OCI-LY1 (cell line): ENCODE data around the gene MERTK.

Experiments used
- H2AFZ ChIP-seq: fragments of 200-600 bp; sonication (generic), shearing (Covaris generic); 2 replicates; pipeline ENCODE4 v1.6.0; 2014; ENCODE audit warnings: antibody characterized with exemption, mild to moderate bottlenecking, low read length
- H3F3A ChIP-seq: fragments of 200-600 bp; sonication (generic), shearing (Covaris generic); 2 replicates; pipeline ENCODE4 v1.6.0; 2014; ENCODE audit warnings: mild to moderate bottlenecking, antibody characterized with exemption, low read length, moderate library complexity; ENCODE audit not compliant: insufficient read depth
- H3K27ac ChIP-seq: fragments of 200-600 bp; sonication (generic); 2 replicates; pipeline ENCODE4 v1.5.1; 2014; ENCODE audit warnings: low read length, mixed run types, mild to moderate bottlenecking, low read depth; ENCODE audit not compliant: poor library complexity, severe bottlenecking
- H3K27me3 ChIP-seq: fragments of 200-600 bp; sonication (generic); 2 replicates; pipeline ENCODE4 v1.6.0; 2014; ENCODE audit warnings: antibody characterized with exemption, mild to moderate bottlenecking, low read length, moderate library complexity; ENCODE audit not compliant: insufficient read depth
- H3K36me3 ChIP-seq: fragments of 200-600 bp; sonication (generic); 2 replicates; pipeline ENCODE4 v1.6.1; 2014; ENCODE audit warnings: mild to moderate bottlenecking, antibody characterized with exemption, low read length, moderate library complexity, mixed read lengths; ENCODE audit not compliant: insufficient read depth
- H3K4me1 ChIP-seq: fragments of 200-600 bp; sonication (generic); 2 replicates; pipeline ENCODE4 v1.5.1; 2014; ENCODE audit warnings: mild to moderate bottlenecking, low read length, moderate library complexity; ENCODE audit not compliant: insufficient read depth, severe bottlenecking
- H3K4me2 ChIP-seq: fragments of 200-600 bp; sonication (generic), shearing (Covaris generic); 2 replicates; pipeline ENCODE4 v1.6.1; 2014; ENCODE audit warnings: low read length
- H3K4me3 ChIP-seq: fragments of 200-600 bp; sonication (generic); 2 replicates; pipeline ENCODE4 v1.5.1; 2014; ENCODE audit warnings: low read length, low read depth, mild to moderate bottlenecking, mixed read lengths; ENCODE audit not compliant: poor library complexity, severe bottlenecking
- H3K79me2 ChIP-seq: fragments of 200-600 bp; shearing (Covaris generic); 2 replicates; pipeline ENCODE4 v1.6.1; 2016; ENCODE audit warnings: mixed run types, low read length, mixed read lengths; ENCODE audit not compliant: insufficient read depth
- H3K9ac ChIP-seq: fragments of 200-600 bp; sonication (generic), shearing (Covaris generic); 2 replicates; pipeline ENCODE4 v1.6.1; 2014; ENCODE audit warnings: mild to moderate bottlenecking, low read length, mixed read lengths
- H3K9me2 ChIP-seq: fragments of 200-600 bp; sonication (generic), shearing (Covaris generic); 2 replicates; pipeline ENCODE4 v1.6.1; 2014; ENCODE audit warnings: low read depth, mild to moderate bottlenecking, low read length, mixed read lengths
- H3K9me3 ChIP-seq: fragments of 200-600 bp; shearing (Covaris generic); 2 replicates; pipeline ENCODE4 v1.6.1; 2014; ENCODE audit warnings: low read length, mixed read lengths
- H4K20me1 ChIP-seq: fragments of 200-600 bp; sonication (generic), shearing (Covaris generic); 2 replicates; pipeline ENCODE4 v1.6.0; 2016; ENCODE audit warnings: mild to moderate bottlenecking, low read length; ENCODE audit not compliant: insufficient read depth
- CTCF ChIP-seq: fragments of 200-600 bp; sonication (generic), shearing (Covaris generic); IDR thresholded peaks from 2 replicates; pipeline ENCODE4 v1.5.1; 2017; ENCODE audit warnings: mild to moderate bottlenecking, antibody characterized with exemption, low read length, moderate library complexity, mixed read lengths
- EZH2 ChIP-seq: fragments of 200-600 bp; sonication (generic), shearing (Covaris generic); IDR thresholded peaks from 2 replicates; pipeline ENCODE4 v1.8.0; 2017; ENCODE audit warnings: borderline replicate concordance, mixed run types, mild to moderate bottlenecking, antibody characterized with exemption, low read length, moderate library complexity, mixed read lengths

The MERTK gene

GRCh38 chr2:111970453-111970852 is 72.0 kb downstream of the MERTK start:
- Histone ChIP-seq H3K36me3 (no peaks in the 10 kb centered on the region), H4K20me1 (no peaks in the 10 kb centered on the region), H3F3A (no peaks in the 10 kb centered on the region), H2AFZ (no peak overlapping the region), H3K27ac (no peak overlapping the region), H3K4me3 (no peak overlapping the region), H3K79me2 (no peaks in the 10 kb centered on the region), H3K9me3 (no peaks in the 10 kb centered on the region), H3K27me3 (no peaks in the 10 kb centered on the region; the same call in 1 of the 2 replicates), H3K9ac (no peak overlapping the region), H3K4me1 (no peaks in the 10 kb centered on the region), H3K9me2 (no peaks in the 10 kb centered on the region), H3K4me2 (no peak overlapping the region)
- TF ChIP-seq CTCF (no peak), EZH2 (no peak)

GRCh38 chr2:111972955-111973565 is 74.7 kb downstream of the MERTK start:
- H3K9ac ChIP-seq = no peak overlapping the region
- H3K9me2 ChIP-seq = no peaks in the 10 kb centered on the region
- no peaks in the 10 kb centered on the region; the same call in 1 of the 2 replicates for H3K27me3 ChIP-seq
- H3K4me3 ChIP-seq = no peak overlapping the region
- H3K36me3 ChIP-seq = no peaks in the 10 kb centered on the region
- no peak for TF ChIP-seq EZH2
- TF ChIP-seq CTCF = no peak
- H3K4me2 ChIP-seq = 0 out of 2 replicates have a peak overlapping the region, but pooled peaks have one; percentile 14
- no peak overlapping the region for H3K27ac ChIP-seq
- no peaks in the 10 kb centered on the region for H4K20me1 ChIP-seq
- no peak overlapping the region for H2AFZ ChIP-seq
- H3K79me2 ChIP-seq = no peaks in the 10 kb centered on the region
- no peaks in the 10 kb centered on the region for H3K4me1 ChIP-seq
- H3K9me3 ChIP-seq = no peaks in the 10 kb centered on the region
- H3F3A ChIP-seq = no peaks in the 10 kb centered on the region

- Histone ChIP-seq H2AFZ (no peak overlapping the region), H3K4me3 (no peak overlapping the region), H3K27ac (no peak overlapping the region)
Observed at GRCh38 chr2:111973701-111974100, 75.3 kb downstream of the MERTK start.

More at GRCh38 chr2:111973701-111974100, 75.3 kb downstream of the MERTK start:
- Histone ChIP-seq H3K79me2 (no peaks in the 10 kb centered on the region), H3F3A (no peaks in the 10 kb centered on the region), H3K9me2 (no peaks in the 10 kb centered on the region), H3K9me3 (no peaks in the 10 kb centered on the region), H4K20me1 (no peaks in the 10 kb centered on the region), H3K9ac (no peak overlapping the region), H3K4me2 (0 out of 2 replicates have a peak overlapping the region, but pooled peaks have one; percentile 14), H3K27me3 (no peaks in the 10 kb centered on the region; the same call in 1 of the 2 replicates), H3K36me3 (no peaks in the 10 kb centered on the region), H3K4me1 (no peaks in the 10 kb centered on the region)
- TF ChIP-seq CTCF (no peak), EZH2 (no peak)
